GM19463 (cell line): ENCODE data around the gene DGKB.

Experiments
- ATAC-seq: cut with Tn5 transposase; IDR thresholded peaks from one replicate; pipeline ENCODE4 v1.9.1; 2021; ENCODE audit warnings: mild to moderate bottlenecking, moderate library complexity; ENCODE audit not compliant: unreplicated experiment

Gene DGKB

DNA sequence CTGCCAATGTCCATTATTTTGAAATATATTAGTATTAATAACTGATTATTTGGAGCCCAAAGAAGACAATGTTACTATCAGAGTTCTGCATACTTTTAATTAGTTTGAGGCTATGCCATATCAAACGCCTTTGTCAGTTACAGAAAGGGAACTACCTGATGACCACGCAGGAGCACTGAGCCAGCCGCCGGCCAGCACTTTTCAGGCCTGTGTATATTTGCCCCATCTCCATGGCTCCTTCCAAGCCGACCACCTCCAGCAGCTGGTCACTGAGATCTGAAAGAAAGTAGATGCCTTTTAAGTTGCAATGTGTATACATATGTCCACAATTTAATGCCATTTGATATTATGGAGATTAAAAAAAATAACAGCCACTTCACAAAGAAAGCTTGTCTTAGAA lies 724.7 kb downstream of the DGKB start:
- no peak for ATAC-seq

- no peak for ATAC-seq
Measured at GRCh38 chr7:14170872-14171271, 731.7 kb downstream of the DGKB start.

GRCh38 chr7:14158111-14158510 lies 744.4 kb downstream of the DGKB start:
- no peak for ATAC-seq

- no peak for ATAC-seq
Measured at GRCh38 chr7:14156436-14156835, 746.1 kb downstream of the DGKB start.

GRCh38 chr7:14148974-14149373 lies 753.6 kb downstream of the DGKB start:
- ATAC-seq, result no peak

DNA sequence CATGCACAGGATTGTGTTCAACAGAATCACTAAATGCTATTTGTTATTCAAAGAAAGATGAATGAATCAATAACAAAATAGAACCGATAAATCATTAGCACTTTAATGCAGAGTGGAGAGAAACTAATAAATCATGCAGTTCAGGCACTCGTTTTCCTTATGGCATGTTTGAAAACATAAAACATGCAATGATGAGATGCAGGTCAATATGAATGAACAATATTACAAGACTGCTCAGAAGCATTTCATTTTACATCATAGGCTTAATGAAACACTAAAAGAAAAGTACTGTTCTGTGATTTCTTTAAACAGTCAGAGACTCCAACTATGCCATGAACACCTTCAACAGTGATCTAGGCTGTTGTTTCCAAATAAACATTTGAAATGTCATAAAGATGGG lies 755.0 kb downstream of the DGKB start:
- ATAC-seq, result no peak

- ATAC-seq, result no peak
Measured at GRCh38 chr7:14144538-14144937, 758.0 kb downstream of the DGKB start.

DNA sequence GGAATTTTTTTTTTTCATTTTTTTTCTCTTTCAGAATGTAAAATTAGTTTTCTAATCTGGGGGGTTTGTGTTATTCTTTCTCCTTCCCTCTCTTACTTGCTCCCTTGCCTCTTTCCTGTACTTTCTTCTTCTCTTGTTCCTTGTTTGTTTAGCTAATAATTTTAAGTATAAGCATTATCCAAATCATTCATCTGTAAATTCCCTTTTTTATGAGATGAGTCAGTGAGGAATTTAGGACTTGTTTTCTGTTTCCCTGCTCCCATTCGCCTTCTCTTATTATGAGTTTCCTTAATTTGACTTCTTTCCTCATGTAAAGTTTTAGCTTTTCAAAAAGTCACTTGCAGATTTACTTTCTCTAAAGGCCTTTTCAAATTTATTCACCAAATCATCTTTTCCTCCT lies 758.4 kb downstream of the DGKB start:
- ATAC-seq, result no peak

GRCh38 chr7:14137676-14138075 lies 764.9 kb downstream of the DGKB start:
- no peak for ATAC-seq

GRCh38 chr7:14133752-14134151 lies 768.8 kb downstream of the DGKB start:
- no peak for ATAC-seq

DNA sequence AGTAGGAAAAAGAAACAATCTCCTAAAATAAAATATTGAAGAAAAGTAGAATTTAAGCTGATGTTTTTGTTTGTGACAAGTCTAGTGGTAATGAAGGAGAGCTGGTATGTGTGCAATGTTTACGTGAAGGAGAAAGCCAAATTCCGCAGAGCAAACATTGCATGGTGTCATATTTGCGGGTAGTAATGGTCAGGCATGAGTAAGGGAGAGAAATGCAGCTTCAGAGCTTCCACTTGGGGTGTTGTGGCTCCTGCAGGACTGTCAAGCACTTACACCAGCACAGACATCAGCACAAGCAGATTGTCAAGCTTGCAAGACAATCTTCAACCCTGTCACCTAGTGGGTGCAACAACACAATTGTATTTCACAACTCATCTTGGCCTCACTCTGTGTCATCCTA lies 776.6 kb downstream of the DGKB start:
- ATAC-seq, result no peak

- no peak for ATAC-seq
Measured at GRCh38 chr7:14124716-14125115, 777.8 kb downstream of the DGKB start.

GRCh38 chr7:14123923-14124322 lies 778.6 kb downstream of the DGKB start:
- no peak for ATAC-seq

- ATAC-seq, result no peak
Measured at GRCh38 chr7:14115701-14116100, 786.9 kb downstream of the DGKB start.

DNA sequence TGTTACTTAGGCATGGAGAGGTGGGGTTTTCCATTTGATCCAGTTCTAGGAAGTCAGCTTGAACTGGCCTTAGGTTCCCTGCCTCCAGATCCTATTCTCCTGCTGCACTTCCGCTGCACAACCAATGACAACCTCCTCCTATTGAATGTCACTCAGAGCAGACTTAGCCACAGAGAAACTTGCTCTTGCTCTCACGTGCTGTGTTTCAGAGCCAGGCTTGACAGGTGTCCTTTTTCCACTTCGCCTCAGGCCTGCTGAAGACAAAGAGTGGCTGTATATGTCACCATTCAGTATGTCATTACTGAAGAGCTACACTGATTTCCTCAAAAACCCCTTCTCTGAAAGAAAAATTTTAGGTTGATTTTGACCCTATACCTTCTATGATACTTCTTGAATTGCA lies 797.7 kb downstream of the DGKB start:
- no peak for ATAC-seq

DNA sequence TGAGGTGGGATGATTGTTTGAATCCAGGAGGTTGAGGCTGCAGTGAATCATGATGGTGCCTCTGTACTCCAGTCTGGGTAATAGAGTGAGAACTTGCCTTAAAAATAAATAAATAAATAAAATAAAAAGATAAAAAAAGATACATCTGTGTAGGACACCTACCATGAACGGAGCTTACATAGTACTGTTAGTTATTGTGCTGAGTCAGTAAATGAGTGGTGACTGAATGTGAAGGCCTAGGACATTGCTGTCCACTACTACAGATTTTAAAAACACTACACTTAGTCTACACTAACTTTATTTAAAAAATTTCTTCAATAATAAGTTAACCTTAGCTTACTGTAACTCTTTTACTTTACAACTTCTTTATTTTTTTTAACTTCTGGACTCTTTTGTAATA lies 806.4 kb downstream of the DGKB start:
- ATAC-seq, result no peak

DNA sequence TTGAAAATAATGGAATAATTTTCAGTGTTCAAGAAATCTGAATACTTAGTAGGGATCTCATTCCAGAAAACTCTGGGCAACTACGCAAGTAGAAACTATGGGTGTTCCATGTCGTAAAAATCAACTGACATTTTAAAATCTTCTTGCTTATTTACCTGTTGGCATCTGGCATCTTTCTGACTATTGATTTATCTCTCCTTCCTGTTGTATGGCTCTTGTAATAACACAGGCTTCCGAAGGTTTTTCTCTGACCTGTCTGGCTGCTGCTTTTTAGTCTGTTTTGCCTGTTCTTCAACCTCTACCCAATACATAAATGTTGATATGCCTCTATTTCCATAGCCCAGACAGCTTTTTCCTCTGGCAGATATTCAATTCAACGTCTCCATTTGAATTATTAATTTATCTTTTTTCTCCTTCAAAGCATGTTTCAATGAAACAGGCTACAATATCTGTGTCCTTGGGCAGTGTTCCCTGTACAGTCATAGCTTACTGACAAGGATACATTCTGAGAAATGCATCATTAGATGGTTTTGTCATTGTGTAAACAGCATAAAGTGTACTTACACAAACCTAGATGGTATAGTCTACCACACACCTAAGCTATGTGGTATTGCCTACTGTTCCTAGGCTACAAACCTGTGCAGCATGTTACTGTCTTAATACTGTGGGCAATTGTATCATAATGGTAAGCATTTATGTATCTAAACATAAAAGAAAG lies 807.2 kb downstream of the DGKB start:
- no peak for ATAC-seq
